Sigmoid colon (tissue), 4 donors: Measurements from ENCODE around the gene C19orf25.

Source experiments
- CTCF ChIP-seq, 4 experiments: fragments of 450-650 bp in 3 of 4; fragments of 200-600 bp in 1 of 4; IDR thresholded peaks; one replicate each; pipeline ENCODE4 v1.5.1; 2016 to 2019; ENCODE audit warnings: antibody characterized with exemption in 4 of 4, mild to moderate bottlenecking in 3 of 4, moderate library complexity in 2 of 4
- POLR2A ChIP-seq, 2 donors: fragments of 450-650 bp; IDR thresholded peaks; one replicate each; pipeline ENCODE4 v1.6.1; 2016; ENCODE audit warnings: antibody characterized with exemption in 2 of 2, mild to moderate bottlenecking in 2 of 2, moderate library complexity in 2 of 2
- POLR2AphosphoS5 ChIP-seq, 4 donors: sonication (generic); formaldehyde crosslinking; IDR thresholded peaks; one replicate each; pipeline ENCODE4 v1.6.1; 2017; ENCODE audit warnings: antibody characterized with exemption in 4 of 4

GRCh38 chr19:1505991-1506881 lies 27.2 kb upstream of the C19orf25 start:
- TF ChIP-seq POLR2A (IDR thresholded peaks at IDR 0.05) (no peak), CTCF (IDR thresholded peaks at IDR 0.05) (no peak), POLR2AphosphoS5 (IDR thresholded peaks at IDR 0.05) (no peak)
